CD4-positive, CD25-positive, alpha-beta regulatory T cell (primary cell): ENCODE measurements around the gene PML. TPM values are rescaled to one million over a fixed set of nuclear protein-coding genes. Genes with fewer than 3 reads are reported as not detected.
"Not testable (repeated sequence)": the region's sequence is repeated elsewhere in the genome, so short reads cannot be mapped to it uniquely, and the experiment has no call there.

Experiments used
- ATAC-seq, 2 donors: fragments of 150-1000 bp; cut with Tn5 transposase; one replicate each; pipeline ENCODE4 v1.10.0; 2021; ENCODE audit warnings: low read depth in 2 of 2, moderate number of reproducible peaks in 2 of 2, moderate library complexity in 1 of 2
- DNase-seq, 3 donors: peaks; one replicate each; pipeline versions ENCODE4 v3.0.0 to v3.0.0-alpha.2; 2012 to 2022; ENCODE audit warnings: mixed read lengths in 1 of 3
- H3K27ac ChIP-seq: one replicate; pipeline ENCODE4 v1.7.0; 2013; ENCODE audit warnings: mild to moderate bottlenecking, low read length; ENCODE audit not compliant: insufficient read depth, poor library complexity, severe bottlenecking
- H3K27me3 ChIP-seq: one replicate; pipeline ENCODE4 v1.7.0; 2013; ENCODE audit warnings: low read length; ENCODE audit not compliant: control insufficient read depth, insufficient read depth
- H3K36me3 ChIP-seq: one replicate; pipeline ENCODE4 v1.7.0; 2013; ENCODE audit warnings: mild to moderate bottlenecking, low read length, moderate library complexity; ENCODE audit not compliant: control insufficient read depth, insufficient read depth
- H3K4me1 ChIP-seq: 2 replicates; pipeline ENCODE4 v1.7.0; 2013; ENCODE audit warnings: mild to moderate bottlenecking, low read length; ENCODE audit not compliant: insufficient read depth, control insufficient read depth, poor library complexity, severe bottlenecking
- H3K4me3 ChIP-seq: one replicate; pipeline ENCODE4 v1.7.0; 2013; ENCODE audit warnings: low read depth, mild to moderate bottlenecking, low read length, moderate library complexity
- H3K9me3 ChIP-seq, 2 experiments: 1 replicate in 1 of 2; 2 replicates in 1 of 2; pipeline ENCODE4 v1.7.0; 2013; ENCODE audit warnings: low read length in 2 of 2, mild to moderate bottlenecking in 1 of 2, moderate library complexity in 1 of 2; ENCODE audit not compliant: control insufficient read depth in 2 of 2
- H3K27ac Mint-ChIP-seq, 3 donors: one replicate each; pipeline ENCODE4 v1.8.0; 2020 to 2022; ENCODE audit warnings: mild to moderate bottlenecking in 3 of 3, mixed read lengths in 3 of 3, moderate library complexity in 2 of 3
- H3K27me3 Mint-ChIP-seq: one replicate; pipeline ENCODE4 v1.8.0; 2022; ENCODE audit warnings: mild to moderate bottlenecking, mixed read lengths
- H3K36me3 Mint-ChIP-seq: one replicate; pipeline ENCODE4 v1.8.0; 2020; ENCODE audit warnings: mixed read lengths
- H3K4me1 Mint-ChIP-seq, 4 donors: one replicate each; pipeline ENCODE4 v1.8.0; 2020 to 2022; ENCODE audit warnings: mixed read lengths in 4 of 4, mild to moderate bottlenecking in 1 of 4
- H3K4me3 Mint-ChIP-seq, 4 donors: one replicate each; pipeline ENCODE4 v1.8.0; 2020 to 2022; ENCODE audit warnings: mild to moderate bottlenecking in 4 of 4, mixed read lengths in 4 of 4, moderate library complexity in 3 of 4
- H3K9me3 Mint-ChIP-seq, 7 donors: one replicate each; pipeline ENCODE4 v1.8.0; 2020 to 2022; ENCODE audit warnings: mixed read lengths in 7 of 7, mild to moderate bottlenecking in 3 of 7, moderate library complexity in 2 of 7
- polyA plus RNA-seq, 4 donors: library from polyadenylated mRNA; unstranded; fragments of 300-500 nt; fragmentation: Illumina TruSeq; gene quantifications; one replicate each; pipeline ENCODE4 v1.2.3, GENCODE V29; 2021
- total RNA-seq: library from RNA; stranded (reverse); gene quantifications from one replicate; pipeline ENCODE4 v1.2.3, GENCODE V29; 2022

The PML gene
- total and polyA plus RNA-seq, 5 donors from 2014 or later: 13.7 to 57.6 (median 23.2) TPM

DNA sequence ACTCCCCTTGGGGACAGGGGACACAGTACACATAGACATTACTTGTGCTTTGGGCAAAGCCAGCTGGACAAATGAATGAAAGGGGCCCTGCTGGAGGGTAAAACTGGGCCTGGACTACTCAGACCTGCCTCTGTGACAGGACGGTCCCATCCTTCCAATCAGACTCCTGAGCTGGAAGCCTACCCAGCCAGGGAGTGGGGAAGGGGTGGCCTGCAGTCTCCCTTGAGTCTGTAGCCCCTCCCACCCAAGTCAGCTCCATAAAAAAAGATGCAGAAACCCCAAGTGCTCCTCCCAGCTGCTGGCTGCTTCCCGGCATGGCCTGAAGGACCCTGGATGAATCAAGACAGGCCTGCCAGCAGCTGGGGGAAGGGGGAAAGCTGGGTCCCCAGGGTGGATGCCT, 100.1 kb downstream of the PML start:
- not testable (repeated sequence) for H3K4me1 ChIP-seq, DNase-seq, H3K27ac Mint-ChIP-seq, H3K4me1 Mint-ChIP-seq, H3K36me3 Mint-ChIP-seq, H3K27ac ChIP-seq, H3K9me3 Mint-ChIP-seq, H3K27me3 Mint-ChIP-seq, H3K4me3 ChIP-seq, H3K9me3 ChIP-seq, H3K4me3 Mint-ChIP-seq, H3K36me3 ChIP-seq, H3K27me3 ChIP-seq, ATAC-seq

DNA sequence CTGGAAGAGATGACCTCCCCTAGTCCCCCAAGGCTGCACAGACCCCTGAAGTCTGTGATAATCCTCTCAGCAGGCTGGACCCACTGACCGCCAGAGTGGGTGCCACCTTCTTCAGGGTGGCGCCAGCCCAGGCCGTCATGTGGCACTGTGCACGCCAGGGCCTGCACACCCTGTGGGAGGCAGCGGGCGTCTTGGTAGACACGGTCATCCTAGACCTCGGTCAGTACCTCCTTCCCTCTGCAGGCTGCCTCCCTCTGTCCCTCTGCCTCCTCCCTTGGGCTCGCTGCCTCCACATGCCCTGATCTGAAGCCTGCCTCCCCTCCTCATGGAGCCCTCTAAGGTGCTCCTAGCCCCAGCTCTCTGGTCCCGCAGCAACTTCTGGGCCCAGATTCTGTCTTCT, 101.1 kb downstream of the PML start:
- H3K27me3 ChIP-seq, H3K4me3 Mint-ChIP-seq, H3K27ac ChIP-seq, ATAC-seq, H3K9me3 Mint-ChIP-seq, H3K36me3 Mint-ChIP-seq, H3K4me1 ChIP-seq, H3K4me1 Mint-ChIP-seq, H3K27ac Mint-ChIP-seq, H3K9me3 ChIP-seq, H3K4me3 ChIP-seq, H3K36me3 ChIP-seq, DNase-seq, H3K27me3 Mint-ChIP-seq: not testable (repeated sequence)

DNA sequence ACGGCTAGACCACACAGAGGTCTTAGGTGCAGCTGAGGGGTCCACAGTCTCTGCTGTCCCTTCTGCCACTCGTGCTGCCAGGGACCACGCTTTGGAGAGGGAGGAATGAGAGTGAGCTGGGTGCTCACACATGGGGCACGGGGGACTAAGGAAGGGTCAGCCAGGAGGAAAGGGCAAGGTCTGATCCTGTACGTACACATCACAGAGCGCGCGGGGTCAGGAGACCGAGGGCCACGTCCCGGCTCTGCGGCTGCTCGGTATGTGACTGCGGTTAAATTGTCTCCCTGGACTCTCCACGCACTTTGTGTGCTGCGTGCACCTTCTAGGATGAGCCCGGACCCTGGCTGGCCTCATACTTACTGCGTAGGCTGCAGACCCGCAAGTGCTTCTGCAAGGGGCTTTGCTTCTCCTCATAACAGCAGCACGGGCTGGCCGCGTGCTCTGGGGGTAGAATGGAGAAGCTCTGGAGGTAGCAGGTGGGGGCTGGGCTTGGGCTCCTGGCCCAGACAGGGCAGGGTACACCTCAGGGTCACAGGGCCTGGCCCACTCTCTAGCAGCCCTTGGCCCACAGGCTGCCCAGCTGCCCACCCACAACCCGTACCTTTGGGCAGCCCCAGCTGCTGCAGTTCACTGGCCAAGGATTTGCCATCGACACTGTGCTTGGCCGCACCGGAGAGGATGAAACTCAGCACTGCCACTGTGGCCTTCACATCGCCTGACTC, 102.4 kb downstream of the PML start:
- ATAC-seq, H3K27ac Mint-ChIP-seq: not testable (repeated sequence)

More for the DNA sequence above, 102.4 kb downstream of the PML start:
- H3K9me3 ChIP-seq, H3K36me3 ChIP-seq, H3K4me3 Mint-ChIP-seq, H3K27ac ChIP-seq, H3K4me3 ChIP-seq, H3K4me1 Mint-ChIP-seq, H3K36me3 Mint-ChIP-seq, H3K9me3 Mint-ChIP-seq, H3K4me1 ChIP-seq, H3K27me3 Mint-ChIP-seq, H3K27me3 ChIP-seq, DNase-seq: not testable (repeated sequence)

Other genes starting within 250 kb of the PML start
- not detected for gene INSYN1, start 241.4 kb upstream of the PML start, total RNA-seq
- not detected for gene INSYN1, start 241.4 kb upstream of the PML start, polyA plus RNA-seq
- gene TBC1D21, start 121.2 kb upstream of the PML start, total RNA-seq: not detected
- gene TBC1D21, start 121.2 kb upstream of the PML start, polyA plus RNA-seq: not detected
- 7.3 TPM for gene LOXL1, start 68.3 kb upstream of the PML start, total RNA-seq
- gene LOXL1, start 68.3 kb upstream of the PML start, polyA plus RNA-seq: 10 to 100 TPM in 2 of 4 donors, 1 to 10 TPM in 2; 6.8 to 24.2 (median 10.0) TPM
- 5.9 TPM for gene STOML1, start 2.4 kb upstream of the PML start, total RNA-seq
- gene STOML1, start 2.4 kb upstream of the PML start, polyA plus RNA-seq: 10 to 100 TPM in 2 of 4 donors, 1 to 10 TPM in 2; 8.7 to 11.4 (median 10.2) TPM
- 0.20 TPM for gene GOLGA6A, start 87.8 kb downstream of the PML start, total RNA-seq
- gene GOLGA6A, start 87.8 kb downstream of the PML start, polyA plus RNA-seq: not detected
- not detected for gene ISLR2, start 135.9 kb downstream of the PML start, total RNA-seq
- not detected for gene ISLR2, start 135.9 kb downstream of the PML start, polyA plus RNA-seq
- not detected for gene ISLR, start 179.0 kb downstream of the PML start, total RNA-seq
- not detected for gene ISLR, start 179.0 kb downstream of the PML start, polyA plus RNA-seq
- not detected for gene STRA6, start 208.1 kb downstream of the PML start, total RNA-seq
- not detected for gene STRA6, start 208.1 kb downstream of the PML start, polyA plus RNA-seq
- not detected for gene CCDC33, start 241.6 kb downstream of the PML start, total RNA-seq
- not detected for gene CCDC33, start 241.6 kb downstream of the PML start, polyA plus RNA-seq